HFFc6 (cell line): ENCODE measurements around the gene RTEL1. TPM values are rescaled to one million over a fixed set of nuclear protein-coding genes. Genes with fewer than 3 reads are reported as not detected.
A peak's percentile ranks its signal among the peaks of the same experiment; 100 is the strongest.
"Not testable (repeated sequence)": the region's sequence is repeated elsewhere in the genome, so short reads cannot be mapped to it uniquely, and the experiment has no call there.

Experiments used
- DNase-seq: peaks from one replicate; pipeline ENCODE4 v3.0.0-alpha.2; 2018
- H3K27ac Mint-ChIP-seq: 2 replicates; pipeline ENCODE4 v1.8.0; 2020; ENCODE audit warnings: mild to moderate bottlenecking, mixed read lengths
- H3K27me3 Mint-ChIP-seq: 2 replicates; pipeline ENCODE4 v1.8.0; 2021; ENCODE audit warnings: mild to moderate bottlenecking, moderate library complexity, mixed read lengths; ENCODE audit not compliant: insufficient read depth
- H3K36me3 Mint-ChIP-seq: 2 replicates; pipeline ENCODE4 v1.8.0; 2021; ENCODE audit warnings: low read depth, mixed read lengths
- H3K4me1 Mint-ChIP-seq: 2 replicates; pipeline ENCODE4 v1.8.0; 2020; ENCODE audit warnings: low read depth, mixed read lengths
- H3K4me3 Mint-ChIP-seq: 2 replicates; pipeline ENCODE4 v1.8.0; 2020; ENCODE audit warnings: mild to moderate bottlenecking, moderate library complexity, mixed read lengths
- H3K9me3 Mint-ChIP-seq: 2 replicates; pipeline ENCODE4 v1.8.0; 2020; ENCODE audit warnings: mild to moderate bottlenecking, mixed read lengths
- CTCF ChIP-seq: fragments of 200-600 bp; sonication (generic); IDR thresholded peaks from 2 replicates; pipeline ENCODE4 v1.5.0; 2021; ENCODE audit warnings: antibody characterized with exemption, mild to moderate bottlenecking
- total RNA-seq, 6 experiments: library from RNA; stranded (reverse); fragmentation: NEBNext Ultra II Directional; extraction: Animal tissue kit (Norgen Biotek cat#: 25700); gene quantifications; 2 replicates in 1 of 6; 3 replicates in 5 of 6; pipeline ENCODE4 v1.2.3, GENCODE V29; 2021

RTEL1 gene
- total RNA-seq, 6 experiments from 2014 or later, result 19.0 to 26.8 (median 22.7) TPM

- Mint-ChIP-seq H3K27me3 (peaks cover 2% of the 10 kb centered on the region; the same call in 1 of the 2 replicates), H3K4me3 (no peak overlapping the region), H3K27ac (no peak overlapping the region), H3K4me1 (peaks cover 19% of the 10 kb centered on the region), H3K36me3 (peaks cover 6% of the 10 kb centered on the region), H3K9me3 (peaks cover 4% of the 10 kb centered on the region; the same call in 1 of the 2 replicates)
- no peak for TF ChIP-seq CTCF
- no peak for DNase-seq
Observed at GRCh38 chr20:63633732-63634131, 24.4 kb upstream of the RTEL1 start.

- no peak for DNase-seq
- Mint-ChIP-seq H3K4me3 (no peak overlapping the region), H3K36me3 (0 out of 2 replicates have a peak, but pooled peaks cover 4% of the 10 kb centered on the region), H3K4me1 (peaks cover 15% of the 10 kb centered on the region), H3K9me3 (peaks cover 4% of the 10 kb centered on the region; the same call in 1 of the 2 replicates), H3K27ac (no peak overlapping the region), H3K27me3 (peaks cover 2% of the 10 kb centered on the region; the same call in 1 of the 2 replicates)
- no peak for TF ChIP-seq CTCF
Observed at GRCh38 chr20:63635431-63636141, 22.5 kb upstream of the RTEL1 start.

GRCh38 chr20:63636752-63637628 lies 21.1 kb upstream of the RTEL1 start:
- peaks cover 4% of the 10 kb centered on the region; the same call in 1 of the 2 replicates for H3K9me3 Mint-ChIP-seq
- H3K27ac Mint-ChIP-seq, result peak overlapping the region; percentile 75
- TF ChIP-seq CTCF, result no peak
- H3K4me3 Mint-ChIP-seq, result peak overlapping the region; percentile 10; the same call in 1 of the 2 replicates
- H3K4me1 Mint-ChIP-seq, result peaks cover 15% of the 10 kb centered on the region
- no peak for DNase-seq
- H3K27me3 Mint-ChIP-seq, result peaks cover 2% of the 10 kb centered on the region; the same call in 1 of the 2 replicates
- H3K36me3 Mint-ChIP-seq, result 0 out of 2 replicates have a peak, but pooled peaks cover 4% of the 10 kb centered on the region

- Mint-ChIP-seq H3K4me3 (no peak overlapping the region), H3K4me1 (peaks cover 15% of the 10 kb centered on the region), H3K27ac (no peak overlapping the region; the same call in 1 of the 2 replicates), H3K9me3 (peaks cover 4% of the 10 kb centered on the region; the same call in 1 of the 2 replicates), H3K27me3 (peaks cover 8% of the 10 kb centered on the region), H3K36me3 (0 out of 2 replicates have a peak, but pooled peaks cover 4% of the 10 kb centered on the region)
- no peak for DNase-seq
- no peak for TF ChIP-seq CTCF
Observed at GRCh38 chr20:63639093-63639975, 18.8 kb upstream of the RTEL1 start.

- 0 out of 2 replicates have a peak, but pooled peaks cover 4% of the 10 kb centered on the region for H3K36me3 Mint-ChIP-seq
- H3K27me3 Mint-ChIP-seq, result peaks cover 8% of the 10 kb centered on the region
- H3K27ac Mint-ChIP-seq, result no peak overlapping the region; the same call in 1 of the 2 replicates
- no peak for TF ChIP-seq CTCF
- DNase-seq, result no peak
- H3K4me3 Mint-ChIP-seq, result no peak overlapping the region
- H3K9me3 Mint-ChIP-seq, result peaks cover 4% of the 10 kb centered on the region; the same call in 1 of the 2 replicates
- H3K4me1 Mint-ChIP-seq, result peaks cover 15% of the 10 kb centered on the region
Observed at GRCh38 chr20:63640086-63640485, 18.0 kb upstream of the RTEL1 start.

GRCh38 chr20:63640686-63641085 lies 17.4 kb upstream of the RTEL1 start:
- H3K9me3 Mint-ChIP-seq, H3K36me3 Mint-ChIP-seq, H3K27me3 Mint-ChIP-seq, H3K4me3 Mint-ChIP-seq, H3K27ac Mint-ChIP-seq, DNase-seq: not testable (repeated sequence)
- H3K4me1 Mint-ChIP-seq, result peaks cover 15% of the 10 kb centered on the region
